SK-N-MC (cell line): ENCODE data around the gene URAD.
A peak's percentile ranks its signal among the peaks of the same experiment; 100 is the strongest.
"Not testable (repeated sequence)": the region's sequence is repeated elsewhere in the genome, so short reads cannot be mapped to it uniquely, and the experiment has no call there.

Experiments
- DNase-seq: peaks from one replicate; pipeline ENCODE4 v3.0.0-alpha.2; 2011; ENCODE audit warnings: low read depth, low spot score
- H3K27ac ChIP-seq: fragments of 200-600 bp; sonication (generic); 2 replicates; pipeline ENCODE4 v1.5.1; 2016; ENCODE audit warnings: mixed run types
- H3K36me3 ChIP-seq: fragments of 200-600 bp; sonication (generic); 2 replicates; pipeline ENCODE4 v1.6.1; 2017; ENCODE audit warnings: antibody characterized with exemption, low read length, mixed read lengths; ENCODE audit not compliant: insufficient read depth
- H3K4me3 ChIP-seq: fragments of 200-600 bp; sonication (generic); 2 replicates; pipeline ENCODE4 v1.5.1; 2016
- H3K9ac ChIP-seq: fragments of 200-600 bp; sonication (generic); 2 replicates; pipeline ENCODE4 v1.8.0; 2017; ENCODE audit warnings: mixed run types, mixed read lengths; ENCODE audit not compliant: insufficient read length
- H3K9me3 ChIP-seq: fragments of 200-600 bp; sonication (generic); 2 replicates; pipeline ENCODE4 v1.6.1; 2017; ENCODE audit warnings: low read depth, mild to moderate bottlenecking, antibody characterized with exemption, low read length, moderate library complexity, mixed read lengths
- EZH2 ChIP-seq: fragments of 200-600 bp; sonication (generic); IDR thresholded peaks from one replicate; pipeline ENCODE4 v1.6.1; 2017; ENCODE audit warnings: antibody characterized with exemption
- FOXP2 ChIP-seq: optimal IDR thresholded peaks from 2 replicates; pipeline ENCODE3; 2011; ENCODE audit warnings: mild to moderate bottlenecking, moderate library complexity; ENCODE audit not compliant: insufficient read depth; ENCODE audit errors: extremely low read length, control extremely low read depth
- POLR2AphosphoS5 ChIP-seq: IDR thresholded peaks from 2 replicates; pipeline ENCODE4 v1.6.1; 2012; ENCODE audit warnings: mild to moderate bottlenecking, low read depth, low read length, borderline replicate concordance

Gene URAD

DNA sequence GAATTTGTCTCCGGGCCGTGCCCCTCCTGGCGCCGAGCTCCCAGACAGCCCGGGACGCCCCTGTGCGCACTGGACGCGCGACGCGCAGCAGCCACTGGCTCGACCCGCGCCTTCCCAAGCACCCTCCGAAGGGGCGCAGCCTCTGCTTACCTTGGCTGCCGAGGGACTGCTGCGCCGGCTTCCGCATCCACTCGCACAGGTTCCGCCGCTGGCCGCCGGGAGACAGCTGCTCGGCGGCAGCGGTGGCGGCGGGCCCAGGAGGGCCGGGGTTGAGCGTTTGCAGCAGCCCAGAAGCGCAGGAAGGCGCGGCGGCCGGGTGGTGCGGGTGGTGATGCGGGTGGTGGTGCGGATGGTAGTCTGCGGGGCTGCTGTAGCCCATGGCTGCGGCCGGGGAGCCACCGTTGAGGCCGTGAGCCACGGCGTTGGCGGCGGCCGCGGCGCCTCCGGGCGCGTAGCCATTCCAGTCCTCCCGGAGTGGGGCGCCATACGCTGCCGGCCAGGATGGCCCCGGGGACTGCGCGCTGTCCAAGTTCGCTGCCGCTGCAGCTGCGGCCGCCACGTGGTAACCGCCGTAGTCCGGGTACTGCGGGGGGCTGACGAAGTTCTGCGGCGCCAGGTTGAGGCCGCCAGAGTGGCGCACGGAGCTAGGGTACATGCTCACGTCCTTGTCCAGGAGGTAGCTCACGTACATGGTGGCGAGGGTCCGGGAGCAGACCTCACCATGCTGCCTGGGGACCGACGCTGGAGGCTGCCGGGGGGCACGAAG, 20.0 kb downstream of the URAD start:
- no peaks in the 10 kb centered on the region for H3K9me3 ChIP-seq
- H3K36me3 ChIP-seq, result no peaks in the 10 kb centered on the region
- H3K9ac ChIP-seq, result no peak overlapping the region
- H3K27ac ChIP-seq, result no peak overlapping the region
- no peak for TF ChIP-seq POLR2AphosphoS5
- TF ChIP-seq EZH2, result peak; percentile 75
- TF ChIP-seq FOXP2, result no peak
- H3K4me3 ChIP-seq, result peak overlapping the region; percentile 53
- no peak for DNase-seq

DNA sequence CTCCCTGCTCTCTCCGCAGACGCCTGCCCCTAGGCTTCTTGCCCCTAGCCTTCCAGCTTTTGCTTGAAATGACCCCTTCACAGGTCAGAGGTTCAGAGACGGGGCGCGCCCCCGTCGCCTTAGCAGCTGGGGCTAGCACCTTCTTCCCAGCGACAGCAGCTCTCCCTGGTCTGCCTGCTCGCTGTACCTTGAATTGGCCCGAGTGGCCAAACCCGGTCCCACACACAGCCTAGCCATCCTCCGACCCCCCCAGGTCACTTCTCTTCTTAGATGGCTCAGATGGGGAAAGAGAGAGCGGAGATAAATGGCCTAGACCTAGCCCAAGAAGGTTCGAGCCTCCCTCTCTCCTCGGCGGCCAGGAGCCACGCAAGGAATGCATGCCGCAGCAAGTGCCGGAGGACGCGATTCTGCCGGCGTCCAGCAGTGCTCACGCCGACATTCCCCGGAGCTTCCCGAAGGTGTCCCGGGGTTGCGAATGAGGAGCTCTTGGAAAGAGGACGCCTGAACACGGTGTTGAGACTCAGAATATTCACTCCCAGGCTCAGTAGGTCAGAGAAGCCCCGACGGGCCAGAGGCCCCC, 20.7 kb downstream of the URAD start:
- H3K9me3 ChIP-seq, result no peaks in the 10 kb centered on the region
- no peak for TF ChIP-seq POLR2AphosphoS5
- no peak for TF ChIP-seq EZH2
- no peak for TF ChIP-seq FOXP2
- H3K27ac ChIP-seq, result no peak overlapping the region
- no peak overlapping the region for H3K9ac ChIP-seq
- no peak for DNase-seq
- peak overlapping the region; percentile 53; the same call in 1 of the 2 replicates for H3K4me3 ChIP-seq
- H3K36me3 ChIP-seq, result no peaks in the 10 kb centered on the region

DNA sequence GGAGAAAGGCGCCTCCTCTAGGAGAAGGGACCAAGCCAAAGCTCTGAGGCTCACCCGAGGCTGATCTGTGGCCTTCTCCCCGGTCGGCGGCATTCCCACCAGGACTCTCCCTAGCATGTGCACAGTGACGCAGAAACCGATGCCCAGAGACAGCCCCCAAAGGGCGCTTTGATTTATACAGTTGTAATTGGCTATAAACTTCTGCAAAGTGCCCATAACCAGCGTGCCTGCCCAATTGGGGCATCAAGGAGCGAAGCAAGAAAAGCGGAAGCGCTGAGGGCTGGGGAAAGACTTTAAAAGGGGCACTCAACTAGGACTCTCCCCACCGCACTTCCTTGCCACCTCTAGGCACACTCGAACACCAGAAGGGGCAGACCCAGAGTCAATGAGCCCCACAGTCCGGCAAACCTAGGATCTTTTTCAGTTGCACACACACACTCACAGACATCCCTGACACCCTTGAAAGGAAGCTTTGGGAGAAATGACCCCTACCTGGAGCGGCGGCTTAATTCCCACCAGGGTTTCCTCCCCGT, 21.2 kb downstream of the URAD start:
- Histone ChIP-seq H3K27ac (no peak overlapping the region), H3K36me3 (no peaks in the 10 kb centered on the region), H3K4me3 (no peak overlapping the region), H3K9ac (no peak overlapping the region), H3K9me3 (no peaks in the 10 kb centered on the region)
- DNase-seq, result no peak
- no peak for TF ChIP-seq EZH2
- TF ChIP-seq FOXP2, result no peak

DNA sequence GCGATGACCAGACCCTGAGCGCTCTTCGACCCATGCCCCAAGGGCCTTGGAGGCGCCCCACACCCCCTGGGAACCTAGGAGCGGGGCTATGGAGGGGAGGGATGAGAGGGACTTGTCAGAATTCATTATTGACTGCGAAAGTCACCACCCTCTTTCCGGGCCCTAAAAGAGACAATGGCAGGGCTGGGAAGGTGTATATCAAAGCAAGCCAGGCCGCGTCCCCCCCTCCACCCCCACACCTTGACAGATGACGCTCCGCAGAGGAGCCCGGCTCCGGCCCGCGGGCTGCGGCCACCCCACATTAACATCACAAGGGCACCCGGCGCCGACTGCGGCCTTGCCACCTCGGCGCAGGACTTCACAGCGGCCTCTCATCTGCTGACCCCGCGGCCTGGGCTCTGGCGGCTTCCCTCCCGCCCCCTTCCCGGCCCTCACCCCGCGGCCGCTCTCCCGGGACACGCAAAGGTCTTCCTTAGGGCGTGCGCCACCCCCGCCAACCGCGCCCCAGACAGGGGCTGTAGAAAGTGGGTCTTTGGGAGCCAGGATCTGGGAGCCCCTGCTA, 21.8 kb downstream of the URAD start:
- no peaks in the 10 kb centered on the region for H3K9me3 ChIP-seq
- no peak overlapping the region for H3K4me3 ChIP-seq
- TF ChIP-seq FOXP2, result no peak
- TF ChIP-seq EZH2, result no peak
- no peak for TF ChIP-seq POLR2AphosphoS5
- no peak overlapping the region for H3K9ac ChIP-seq
- no peak for DNase-seq
- H3K27ac ChIP-seq, result no peak overlapping the region
- no peaks in the 10 kb centered on the region for H3K36me3 ChIP-seq

DNA sequence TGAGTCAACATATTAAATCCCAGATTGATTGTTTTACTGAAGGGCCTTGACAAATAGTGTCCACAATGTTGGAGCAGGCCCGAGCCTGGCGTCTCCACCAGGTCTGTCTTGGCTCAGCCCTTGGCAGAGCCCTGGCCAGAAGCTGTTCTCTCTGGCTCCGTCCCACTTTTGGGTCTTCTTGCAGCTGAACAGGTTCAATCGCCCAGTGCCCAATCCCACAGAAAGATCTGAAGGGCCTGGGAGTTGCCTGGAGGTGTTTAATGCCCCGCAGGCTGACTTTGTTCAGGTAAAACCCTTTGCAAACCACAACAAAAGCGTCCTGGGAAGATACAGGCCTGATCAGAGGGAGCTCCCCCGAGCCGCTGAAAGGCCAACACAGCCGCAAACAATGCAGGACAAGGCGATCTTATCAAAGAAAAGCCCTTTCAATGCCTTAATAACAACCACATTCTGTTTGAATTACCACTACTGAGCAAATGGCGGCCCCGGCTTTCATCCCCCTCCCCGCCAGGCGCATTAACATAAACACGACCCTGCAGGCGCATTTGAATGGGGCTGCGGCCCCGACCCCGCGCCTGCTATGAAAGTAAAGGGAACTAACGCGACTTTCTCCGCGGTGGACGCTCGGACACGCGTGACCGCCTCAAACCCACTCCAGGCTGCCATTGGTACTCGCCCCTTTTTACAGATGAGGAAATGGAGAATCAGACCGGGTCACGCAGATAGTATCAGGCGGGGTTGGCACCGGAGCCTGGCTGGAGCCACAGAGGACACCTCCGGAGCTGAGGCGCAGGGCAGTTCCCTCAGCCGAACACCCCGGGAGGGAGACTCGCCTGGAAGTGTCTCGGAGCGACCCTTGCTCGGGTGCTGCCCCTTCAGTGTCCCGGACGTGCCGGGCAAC, 22.5 kb downstream of the URAD start:
- H3K4me3 ChIP-seq, result no peak overlapping the region
- no peak for TF ChIP-seq POLR2AphosphoS5
- no peak for TF ChIP-seq EZH2
- no peak for TF ChIP-seq FOXP2
- H3K9ac ChIP-seq, result no peak overlapping the region
- no peaks in the 10 kb centered on the region for H3K36me3 ChIP-seq
- no peak overlapping the region for H3K27ac ChIP-seq
- H3K9me3 ChIP-seq, result no peaks in the 10 kb centered on the region
- DNase-seq, result no peak

DNA sequence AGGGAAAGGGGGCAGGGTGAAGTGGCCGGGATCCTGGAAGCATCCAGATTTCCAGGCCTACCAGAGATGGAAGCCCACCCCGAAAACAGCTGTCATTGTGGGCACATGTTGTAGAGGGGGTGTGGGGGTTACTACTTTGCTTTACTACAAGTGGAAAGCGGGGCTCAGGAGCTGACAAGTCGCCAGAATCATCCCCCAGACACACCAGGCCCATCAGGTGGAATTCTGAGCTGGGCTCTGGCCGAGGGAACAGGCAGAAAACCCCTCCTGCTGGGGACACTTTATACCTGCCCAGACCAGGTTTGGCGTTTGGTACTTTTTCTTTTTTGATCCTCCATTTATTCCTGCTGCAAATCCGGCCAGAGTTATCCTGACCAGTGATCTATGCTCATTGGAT, 23.2 kb downstream of the URAD start:
- H3K9me3 ChIP-seq, result no peaks in the 10 kb centered on the region
- TF ChIP-seq FOXP2 (no peak), EZH2 (no peak), POLR2AphosphoS5 (no peak)
- no peak overlapping the region for H3K9ac ChIP-seq
- H3K27ac ChIP-seq, result no peak overlapping the region
- H3K4me3 ChIP-seq, result no peak overlapping the region
- no peak for DNase-seq
- no peaks in the 10 kb centered on the region for H3K36me3 ChIP-seq

DNA sequence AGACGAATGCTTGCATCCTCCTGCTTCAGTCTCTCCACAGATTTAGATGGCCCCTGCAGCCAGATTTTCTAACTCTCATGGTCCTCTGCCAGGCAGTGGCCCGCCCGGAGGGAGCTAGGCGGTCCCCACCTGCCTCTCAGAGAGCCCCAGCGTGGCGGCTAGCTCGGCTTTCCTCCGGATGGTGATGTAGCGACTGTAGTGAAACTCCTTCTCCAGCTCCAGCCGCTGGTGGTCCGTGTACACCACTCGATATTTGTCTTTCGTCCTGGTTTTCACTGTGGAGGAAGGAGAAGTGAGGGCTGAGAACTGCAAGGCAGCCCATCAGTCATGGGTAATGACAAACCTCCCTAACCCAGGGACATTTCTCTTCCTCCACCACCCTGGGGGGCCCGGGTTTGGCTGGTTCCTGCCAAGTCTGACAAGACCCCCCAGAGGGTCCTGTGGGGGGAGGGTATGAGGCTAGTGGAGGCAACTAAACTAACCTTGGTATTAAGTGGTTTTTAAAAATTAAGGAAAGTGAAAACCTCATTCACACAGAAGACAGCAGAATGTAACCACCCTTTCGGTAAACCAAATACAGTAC, 23.7 kb downstream of the URAD start:
- no peak for TF ChIP-seq POLR2AphosphoS5
- TF ChIP-seq FOXP2, result no peak
- no peak for TF ChIP-seq EZH2
- H3K4me3 ChIP-seq, result no peak overlapping the region
- no peak overlapping the region for H3K27ac ChIP-seq
- no peaks in the 10 kb centered on the region for H3K36me3 ChIP-seq
- no peaks in the 10 kb centered on the region for H3K9me3 ChIP-seq
- DNase-seq, result no peak
- H3K9ac ChIP-seq, result no peak overlapping the region

DNA sequence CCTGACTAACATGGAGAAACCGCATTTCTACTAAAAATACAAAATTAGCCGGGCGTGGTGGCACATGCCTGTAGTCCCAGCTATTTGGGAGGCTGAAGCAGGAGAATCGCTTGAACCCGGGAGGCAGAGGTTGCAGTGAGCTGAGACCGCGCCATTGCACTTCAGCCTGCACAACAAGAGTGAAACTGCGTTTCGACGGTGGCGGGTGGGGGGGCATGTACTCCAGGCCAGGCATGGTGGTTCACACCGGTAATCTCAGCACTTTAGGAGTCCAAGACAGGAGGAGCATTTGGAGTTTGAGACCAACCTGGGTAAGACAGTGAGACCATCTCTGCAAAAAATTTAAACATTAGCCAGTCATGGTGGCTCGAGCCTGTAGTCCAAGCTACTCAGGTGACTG, 24.3 kb downstream of the URAD start:
- not testable (repeated sequence) for H3K9me3 ChIP-seq

More for the DNA sequence above, 24.3 kb downstream of the URAD start:
- H3K27ac ChIP-seq, DNase-seq, H3K9ac ChIP-seq, H3K4me3 ChIP-seq, H3K36me3 ChIP-seq: not testable (repeated sequence)
